ENCODE data around the gene RAF1. TPM values are rescaled to one million over a fixed set of nuclear protein-coding genes. Genes with fewer than 3 reads are reported as not detected.

RAF1 gene
- polyA plus RNA-seq, 2 of the 4 experiments (the other 2 are of a cell fraction), result 56.2 to 94.6 TPM

GRCh38 chr3:12562451-12562850 lies 101.5 kb downstream of the RAF1 start:
- WGBS (ENCODE audit: missing lambda C conversion rate), result 73% methylated on average over 1 of the region's 1 CpG

GRCh38 chr3:12561397-12561796 lies 102.5 kb downstream of the RAF1 start:
- TF ChIP-seq PHF8 (IDR thresholded peaks at IDR 0.05; ENCODE audit: borderline replicate concordance, low read depth) (no peak), SREBF2 (IDR thresholded peaks at IDR 0.05) (no peak), FOSL2 (IDR thresholded peaks at IDR 0.05) (no peak), FOSL2 (CRISPR knock-in tag; IDR thresholded peaks at IDR 0.05) (no peak), RNF2 (IDR thresholded peaks at IDR 0.05; ENCODE audit: borderline replicate concordance, low read depth) (no peak), EHF (CRISPR knock-in tag; IDR thresholded peaks at IDR 0.05) (no peak), KDM1A (IDR thresholded peaks at IDR 0.05; ENCODE audit: low read depth) (no peak)
- no peaks in the 10 kb centered on the region; the same call in 2 of the 3 replicates for H3K9me3 ChIP-seq
- DNase-seq (ENCODE audit: low read depth in 1 of 2, low spot score in 1 of 2), result no peak
- H3K4me1 ChIP-seq, result peaks cover 28% of the 10 kb centered on the region
- ATAC-seq, result no peak
- WGBS (ENCODE audit: missing lambda C conversion rate), result 87% methylated on average over 2 of the region's 2 CpGs
- ChIA-PET CTCF (interaction anchor here (1.2 kb wide), 1 partner anchor 16 kb away, joined by 3 read pairs; no protein-coding TSS in a partner anchor), POLR2A (no interaction called here)
- no peak overlapping the region for H3K4me2 ChIP-seq
- H3K27ac ChIP-seq, result no peak overlapping the region
- FAIRE-seq, result no peak
- H3K4me3 ChIP-seq, result no peak overlapping the region

More at GRCh38 chr3:12562451-12562850, 101.5 kb downstream of the RAF1 start:
- POLR2A ChIA-PET, result interaction anchor here (1.2 kb wide), 1 partner anchor 8 kb away, joined by 5 read pairs; no protein-coding TSS in a partner anchor
- no peak overlapping the region for H3K4me2 ChIP-seq
- H3K4me3 ChIP-seq, result no peak overlapping the region
- no peak overlapping the region for H3K27ac ChIP-seq
- ATAC-seq (no peak), FAIRE-seq (no peak), DNase-seq (ENCODE audit: low read depth in 1 of 2, low spot score in 1 of 2) (no peak)
- peaks cover 5% of the 10 kb centered on the region; the same call in 2 of the 3 replicates for H3K9me3 ChIP-seq
- TF ChIP-seq KDM5A (IDR thresholded peaks at IDR 0.05), result no peak
- TF ChIP-seq CHD4 (IDR thresholded peaks at IDR 0.05; ENCODE audit: borderline replicate concordance), result no peak
- no peak for TF ChIP-seq TP53 (CRISPR knock-in tag; IDR thresholded peaks at IDR 0.05)
- TF ChIP-seq SREBF2 (IDR thresholded peaks at IDR 0.05), result no peak
- no peak for TF ChIP-seq RAD21 (conservative IDR thresholded peaks at IDR 0.05 in 1 of 2, IDR thresholded peaks at IDR 0.05 in 1 of 2)
- no peak for TF ChIP-seq NR3C1 (IDR thresholded peaks at IDR 0.05)
- peaks cover 28% of the 10 kb centered on the region for H3K4me1 ChIP-seq
- CTCF ChIA-PET, result interaction anchor here (1.2 to 1.6 kb wide), 5 partner anchors 13 to 158 kb away, joined by 3 to 6 read pairs (median 5); no protein-coding TSS in a partner anchor

GRCh38 chr3:12560505-12561190 lies 103.3 kb downstream of the RAF1 start:
- no peak overlapping the region for H3K27ac ChIP-seq
- H3K4me1 ChIP-seq, result peaks cover 33% of the 10 kb centered on the region
- TF ChIP-seq NPAS2 (CRISPR knock-in tag; IDR thresholded peaks at IDR 0.05; ENCODE audit: borderline replicate concordance) (no peak), NFE2L2 (conservative IDR thresholded peaks at IDR 0.05; ENCODE audit: low read length) (no peak), EHF (CRISPR knock-in tag; IDR thresholded peaks at IDR 0.05) (no peak), ESRRA (IDR thresholded peaks at IDR 0.05; ENCODE audit: borderline replicate concordance, low read length) (no peak), GATA3 (IDR thresholded peaks at IDR 0.05; ENCODE audit: borderline replicate concordance) (no peak), HMGXB4 (CRISPR knock-in tag; IDR thresholded peaks at IDR 0.05; ENCODE audit: borderline replicate concordance) (no peak), E2F6 (IDR thresholded peaks at IDR 0.05; ENCODE audit: borderline replicate concordance, low read depth) (no peak), ZNF302 (CRISPR knock-in tag; IDR thresholded peaks at IDR 0.05) (no peak), FOSL2 (IDR thresholded peaks at IDR 0.05) (no peak), FOSL2 (CRISPR knock-in tag; IDR thresholded peaks at IDR 0.05) (no peak), CTCF (IDR thresholded peaks at IDR 0.05) (no peak), ELK1 (IDR thresholded peaks at IDR 0.05; ENCODE audit: low read depth, low read length) (no peak), REST (IDR thresholded peaks at IDR 0.05) (no peak), SREBF2 (IDR thresholded peaks at IDR 0.05) (no peak), KDM5A (IDR thresholded peaks at IDR 0.05) (no peak), POLR2AphosphoS2 (conservative IDR thresholded peaks at IDR 0.05; ENCODE audit: low read length) (no peak)
- H3K4me2 ChIP-seq, result no peak overlapping the region
- ChIA-PET CTCF (no interaction called here), POLR2A (no interaction called here)
- 85% methylated on average over 5 of the region's 5 CpGs for WGBS (ENCODE audit: missing lambda C conversion rate)
- FAIRE-seq (no peak), ATAC-seq (no peak), DNase-seq (ENCODE audit: low read depth in 1 of 2, low spot score in 1 of 2) (no peak)
- H3K4me3 ChIP-seq, result no peak overlapping the region
- no peaks in the 10 kb centered on the region for H3K9me3 ChIP-seq

Measured in A549 (cell line).